Mucosa of descending colon (tissue), 3 donors: Measurements from ENCODE around the gene CPNE5. TPM values are rescaled to one million over a fixed set of nuclear protein-coding genes. Genes with fewer than 3 reads are reported as not detected.

ENCODE experiments used
- ATAC-seq: fragments of 200-7000 bp; cut with Tn5 transposase; one replicate; pipeline ENCODE4 v1.9.1; 2020; ENCODE audit warnings: mild to moderate bottlenecking, moderate library complexity
- DNase-seq, 3 donors: peaks; one replicate each; pipeline ENCODE4 v3.0.0-alpha.2; 2020
- H3K36me3 ChIP-seq: fragments of 200-600 bp; one replicate; pipeline ENCODE4 v1.8.0; 2021; ENCODE audit warnings: low read depth, mild to moderate bottlenecking
- H3K4me1 ChIP-seq: fragments of 200-600 bp; one replicate; pipeline ENCODE4 v1.8.0; 2021; ENCODE audit warnings: low read depth, mild to moderate bottlenecking
- H3K4me3 ChIP-seq: fragments of 200-600 bp; one replicate; pipeline ENCODE4 v1.8.0; 2021; ENCODE audit warnings: mild to moderate bottlenecking
- H3K9me3 ChIP-seq: fragments of 200-600 bp; one replicate; pipeline ENCODE4 v1.8.0; 2021; ENCODE audit warnings: mild to moderate bottlenecking
- intact Hi-C, 2 donors: fragments of 100-400 bp; cut with DNase I in 1 of 2; cut with micrococcal nuclease in 1 of 2; formaldehyde crosslinking; loops; one replicate each; pipeline versions ENCODE4 v1.11.0 to v1.11.1; 2022; cut with DNase I, micrococcal nuclease
- total RNA-seq, 3 donors: library from RNA; stranded (reverse); fragmentation: NEBNext Ultra II Directional in 2 of 3; extraction: Animal tissue kit (Norgen Biotek cat#: 25700) in 2 of 3; gene quantifications; one replicate each; pipeline versions ENCODE4 v1.2.1 to v1.2.4, GENCODE V29; 2021 to 2023
- TF ChIP-seq, protein P1 (sequence below): fragments of 200-600 bp; IDR thresholded peaks from one replicate; pipeline ENCODE4 v1.8.0; 2022; ENCODE audit warnings: antibody characterized with exemption, mild to moderate bottlenecking
- donor health status: DM: no; HTN: no; CAD: no; lungs with moderate emphysema.
- donor health status: DM: no; HTN: no; CAD: no.
- donor health status: DM: no; HTN: yes; CAD: no.

CPNE5 gene
- total RNA-seq, 3 donors from 2014 or later = 4.7 to 15.2 (median 6.1) TPM

DNA sequence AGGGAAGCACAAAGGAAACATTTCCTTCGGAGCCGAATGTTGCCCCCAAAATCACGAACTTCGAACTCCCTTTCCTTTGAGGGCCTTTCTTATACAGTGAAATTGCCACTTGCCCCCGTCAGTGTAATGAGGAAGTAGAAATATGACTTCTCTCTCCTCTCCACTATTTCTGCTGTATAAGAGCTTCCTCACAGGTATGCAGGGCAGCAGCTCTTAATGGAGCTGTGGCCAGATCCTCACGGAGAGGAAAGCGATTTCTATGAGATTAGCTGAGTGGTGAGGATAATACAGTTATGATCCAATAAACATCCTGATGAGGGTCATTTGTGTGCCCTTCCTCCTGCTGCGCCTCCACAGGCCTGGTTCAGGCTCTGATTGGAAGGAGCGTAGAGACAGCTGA is 10.8 kb upstream of the CPNE5 start:
- no peak for DNase-seq
- TF ChIP-seq, protein P1, sequence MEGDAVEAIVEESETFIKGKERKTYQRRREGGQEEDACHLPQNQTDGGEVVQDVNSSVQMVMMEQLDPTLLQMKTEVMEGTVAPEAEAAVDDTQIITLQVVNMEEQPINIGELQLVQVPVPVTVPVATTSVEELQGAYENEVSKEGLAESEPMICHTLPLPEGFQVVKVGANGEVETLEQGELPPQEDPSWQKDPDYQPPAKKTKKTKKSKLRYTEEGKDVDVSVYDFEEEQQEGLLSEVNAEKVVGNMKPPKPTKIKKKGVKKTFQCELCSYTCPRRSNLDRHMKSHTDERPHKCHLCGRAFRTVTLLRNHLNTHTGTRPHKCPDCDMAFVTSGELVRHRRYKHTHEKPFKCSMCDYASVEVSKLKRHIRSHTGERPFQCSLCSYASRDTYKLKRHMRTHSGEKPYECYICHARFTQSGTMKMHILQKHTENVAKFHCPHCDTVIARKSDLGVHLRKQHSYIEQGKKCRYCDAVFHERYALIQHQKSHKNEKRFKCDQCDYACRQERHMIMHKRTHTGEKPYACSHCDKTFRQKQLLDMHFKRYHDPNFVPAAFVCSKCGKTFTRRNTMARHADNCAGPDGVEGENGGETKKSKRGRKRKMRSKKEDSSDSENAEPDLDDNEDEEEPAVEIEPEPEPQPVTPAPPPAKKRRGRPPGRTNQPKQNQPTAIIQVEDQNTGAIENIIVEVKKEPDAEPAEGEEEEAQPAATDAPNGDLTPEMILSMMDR = no peak
- intact Hi-C loops = loop anchor here (5.0 to 10.0 kb wide), 3 partner anchors 75 to 235 kb away; no protein-coding TSS in a partner anchor

DNA sequence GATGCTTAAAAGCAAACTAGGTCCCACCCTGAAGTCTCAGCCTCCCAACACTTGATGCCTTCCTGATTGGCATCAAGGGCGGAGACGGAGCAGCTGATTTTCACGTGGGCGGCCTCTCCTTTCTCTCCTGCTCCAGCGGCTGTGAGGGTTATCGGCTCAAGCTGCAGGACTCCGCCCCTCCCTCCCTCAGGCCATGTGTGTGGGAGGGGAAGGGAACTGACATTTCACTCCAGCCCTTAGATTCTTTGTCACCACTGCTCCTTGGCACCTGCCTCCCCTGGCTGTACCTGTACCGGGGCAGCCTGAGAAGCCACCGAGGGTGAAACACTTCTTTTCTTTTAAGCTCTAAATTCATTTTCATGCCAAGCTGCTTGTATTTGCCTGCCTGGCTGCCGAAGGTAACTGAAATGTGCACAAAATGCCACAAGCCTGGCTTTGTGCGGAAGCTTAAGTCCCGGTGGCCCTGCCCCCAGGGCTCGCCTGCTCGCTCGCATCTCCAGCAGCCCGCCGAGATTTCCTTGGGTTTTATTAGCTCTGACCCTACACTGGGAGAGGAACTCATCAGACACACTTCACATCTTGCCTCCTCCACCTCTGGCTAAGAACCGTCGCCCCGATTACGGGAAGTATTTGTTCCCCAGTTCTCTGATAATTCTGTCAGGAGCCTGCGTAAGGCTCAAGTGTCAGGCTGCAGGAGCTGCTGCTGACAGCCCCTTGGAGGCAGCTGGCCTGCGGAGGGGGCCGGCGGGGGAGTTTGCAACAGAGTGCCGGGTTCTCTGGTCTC is 9.6 kb upstream of the CPNE5 start:
- H3K36me3 ChIP-seq = no peaks in the 10 kb centered on the region
- TF ChIP-seq, protein P1 = no peak
- H3K4me3 ChIP-seq = no peak overlapping the region
- intact Hi-C loops = no loop called here
- peaks cover 5% of the 10 kb centered on the region for H3K4me1 ChIP-seq
- peak; percentile 75 to 80 (median 79) for DNase-seq
- H3K9me3 ChIP-seq = peaks cover 2% of the 10 kb centered on the region
- ATAC-seq = peak; percentile 92

More for the DNA sequence above, 10.8 kb upstream of the CPNE5 start:
- H3K4me1 ChIP-seq = peaks cover 5% of the 10 kb centered on the region
- no peak overlapping the region for H3K4me3 ChIP-seq
- H3K36me3 ChIP-seq = no peaks in the 10 kb centered on the region
- H3K9me3 ChIP-seq = peaks cover 2% of the 10 kb centered on the region
- ATAC-seq = no peak

GRCh38 chr6:36847991-36848390 is 8.7 kb upstream of the CPNE5 start:
- Histone ChIP-seq H3K4me3 (no peak overlapping the region), H3K9me3 (peaks cover 2% of the 10 kb centered on the region), H3K36me3 (no peaks in the 10 kb centered on the region), H3K4me1 (peaks cover 5% of the 10 kb centered on the region)
- TF ChIP-seq, protein P1 = no peak
- DNase-seq = no peak
- intact Hi-C loops = no loop called here
- peak; percentile 19 for ATAC-seq

GRCh38 chr6:36847152-36847551 is 7.9 kb upstream of the CPNE5 start:
- H3K4me1 ChIP-seq = peaks cover 5% of the 10 kb centered on the region
- peaks cover 2% of the 10 kb centered on the region for H3K9me3 ChIP-seq
- no peak overlapping the region for H3K4me3 ChIP-seq
- DNase-seq (no peak), ATAC-seq (no peak)
- TF ChIP-seq, protein P1 = no peak
- intact Hi-C loops = no loop called here
- H3K36me3 ChIP-seq = no peaks in the 10 kb centered on the region

DNA sequence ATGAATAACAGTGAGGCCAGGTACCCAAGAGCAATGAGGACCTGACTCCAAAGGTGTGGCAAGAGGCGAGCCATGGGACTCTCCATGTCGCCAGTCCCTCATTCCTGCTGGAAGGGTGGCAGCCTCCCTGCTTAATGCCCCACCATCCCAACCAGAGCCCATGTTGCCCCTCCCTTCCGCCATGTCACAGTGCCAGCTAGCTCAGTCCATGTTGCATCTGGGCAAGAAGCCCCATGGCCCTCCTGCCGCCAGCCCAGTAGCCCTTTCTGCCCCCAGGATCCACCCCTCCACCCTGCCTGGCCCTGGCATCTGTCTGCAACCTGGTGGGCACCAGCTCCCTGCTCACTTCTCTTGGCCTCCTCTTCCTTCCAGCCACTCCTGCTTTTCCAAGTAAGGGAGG is 6.0 kb upstream of the CPNE5 start:
- Histone ChIP-seq H3K9me3 (no peaks in the 10 kb centered on the region), H3K4me3 (no peak overlapping the region), H3K4me1 (peaks cover 12% of the 10 kb centered on the region), H3K36me3 (no peaks in the 10 kb centered on the region)
- no peak for ATAC-seq
- TF ChIP-seq, protein P1 = no peak
- DNase-seq = no peak
- intact Hi-C loops = no loop called here
